GM18858 (cell line): ENCODE measurements around the gene UGGT1.

ENCODE experiments used
- ATAC-seq: cut with Tn5 transposase; IDR thresholded peaks from one replicate; pipeline ENCODE4 v1.9.1; 2021; ENCODE audit not compliant: unreplicated experiment

UGGT1 gene

DNA sequence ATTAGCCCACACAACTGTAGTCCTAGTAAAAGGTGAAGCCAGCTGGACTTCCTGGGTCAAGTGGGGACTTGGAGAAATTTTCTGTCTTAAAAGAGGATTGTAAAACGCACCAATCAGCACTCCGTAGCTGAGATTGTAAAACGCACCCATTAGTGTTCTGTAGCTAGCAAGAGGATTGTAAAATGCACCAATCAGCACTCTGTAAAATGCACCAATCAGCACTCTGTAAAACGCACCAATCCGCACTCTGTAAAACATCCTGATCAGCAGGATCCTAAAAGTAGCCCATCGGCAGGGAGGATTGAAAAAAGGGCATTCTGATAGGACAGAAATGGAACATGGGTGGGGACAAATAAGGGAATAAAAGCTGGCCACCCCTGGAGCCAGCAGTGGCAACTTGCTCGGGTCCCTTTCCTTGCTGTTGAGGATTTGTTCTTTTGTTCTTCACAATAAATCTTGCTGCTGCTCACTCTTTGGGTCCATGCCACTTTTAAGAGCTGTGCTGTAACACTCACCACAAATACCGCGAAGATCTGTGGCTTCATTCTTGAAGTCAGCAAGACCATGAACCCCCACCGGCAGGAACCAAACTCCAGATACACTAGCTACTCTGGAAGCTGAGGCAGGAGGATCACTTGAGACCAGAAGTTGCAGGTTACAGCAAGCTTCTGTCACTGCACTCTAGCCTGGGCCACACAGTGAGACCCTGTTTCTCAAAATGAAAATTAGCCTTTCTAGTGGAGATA lies 125.1 kb downstream of the UGGT1 start:
- no peak for ATAC-seq

DNA sequence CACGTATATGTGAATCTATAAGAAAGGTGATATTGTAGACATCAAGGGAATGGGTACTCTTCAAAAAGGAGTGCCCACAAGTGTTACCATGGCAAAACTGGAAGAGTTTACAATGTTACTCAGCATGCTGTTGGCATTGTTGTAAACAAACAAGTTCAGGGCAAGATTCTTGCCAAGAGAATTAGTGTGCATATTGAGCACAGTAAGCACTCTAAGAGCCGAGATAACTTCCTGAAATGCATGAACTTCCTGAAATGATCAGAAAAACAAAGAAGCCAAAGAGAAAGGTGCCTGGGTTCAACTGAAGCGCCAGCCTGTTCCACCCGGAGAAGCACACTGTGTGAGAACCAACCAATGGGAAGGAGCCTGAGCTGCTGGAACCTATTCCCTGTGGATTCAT lies 126.7 kb downstream of the UGGT1 start:
- no peak for ATAC-seq

DNA sequence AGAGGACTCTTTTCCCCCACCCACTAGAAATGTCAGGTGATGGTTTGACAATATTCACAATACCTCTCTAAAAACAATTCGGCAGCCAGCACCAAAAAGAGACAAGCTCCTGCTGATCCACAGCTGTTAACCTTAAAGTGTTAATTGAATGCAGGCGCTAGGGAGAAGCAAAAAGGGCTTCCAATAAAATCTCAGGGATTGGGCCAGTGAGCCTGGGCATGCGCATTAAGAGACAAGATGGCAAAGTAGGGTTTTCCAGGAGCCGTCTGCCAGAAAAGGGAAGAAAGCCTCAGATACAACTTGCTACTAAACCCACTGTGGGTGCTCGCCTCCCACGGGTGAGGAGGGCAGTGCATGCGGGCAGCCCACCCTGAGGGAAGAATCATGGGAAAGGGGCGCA lies 128.9 kb downstream of the UGGT1 start:
- no peak for ATAC-seq

DNA sequence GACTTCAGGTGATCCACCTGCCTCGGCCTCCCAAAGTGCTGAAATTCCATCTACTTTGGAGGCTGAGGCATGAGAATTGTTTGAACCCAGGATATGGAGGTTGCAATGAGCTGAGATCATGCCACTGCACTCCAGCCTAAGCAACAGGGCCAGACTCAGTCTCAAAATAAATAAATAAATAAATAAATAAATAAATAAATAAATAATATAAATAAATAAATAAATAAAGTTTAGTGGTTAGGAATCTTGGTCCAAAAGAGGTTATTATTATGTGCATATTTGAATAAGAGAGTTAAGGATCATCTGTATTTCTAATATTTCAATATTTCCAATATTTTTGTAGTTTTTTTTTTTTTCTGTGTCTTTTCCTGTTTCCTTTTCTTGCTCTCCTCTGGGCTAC lies 136.9 kb downstream of the UGGT1 start:
- no peak for ATAC-seq

DNA sequence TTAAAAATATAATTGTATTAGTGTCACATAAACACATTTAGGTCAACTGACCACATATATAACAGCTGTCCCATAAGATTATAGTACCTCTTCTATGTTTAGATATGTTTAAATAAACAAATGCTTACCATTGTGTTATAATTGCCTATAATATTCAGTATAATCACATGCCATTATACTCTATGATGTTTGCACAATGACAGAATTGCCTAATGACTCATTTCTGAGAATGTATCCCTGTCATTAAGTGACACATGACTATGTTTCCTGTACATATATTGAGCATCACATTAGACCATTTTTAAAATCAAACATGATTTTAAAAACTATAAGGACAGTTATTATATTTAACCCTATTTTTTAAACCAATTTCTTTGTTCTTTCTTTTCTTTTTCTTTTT lies 137.9 kb downstream of the UGGT1 start:
- no peak for ATAC-seq

DNA sequence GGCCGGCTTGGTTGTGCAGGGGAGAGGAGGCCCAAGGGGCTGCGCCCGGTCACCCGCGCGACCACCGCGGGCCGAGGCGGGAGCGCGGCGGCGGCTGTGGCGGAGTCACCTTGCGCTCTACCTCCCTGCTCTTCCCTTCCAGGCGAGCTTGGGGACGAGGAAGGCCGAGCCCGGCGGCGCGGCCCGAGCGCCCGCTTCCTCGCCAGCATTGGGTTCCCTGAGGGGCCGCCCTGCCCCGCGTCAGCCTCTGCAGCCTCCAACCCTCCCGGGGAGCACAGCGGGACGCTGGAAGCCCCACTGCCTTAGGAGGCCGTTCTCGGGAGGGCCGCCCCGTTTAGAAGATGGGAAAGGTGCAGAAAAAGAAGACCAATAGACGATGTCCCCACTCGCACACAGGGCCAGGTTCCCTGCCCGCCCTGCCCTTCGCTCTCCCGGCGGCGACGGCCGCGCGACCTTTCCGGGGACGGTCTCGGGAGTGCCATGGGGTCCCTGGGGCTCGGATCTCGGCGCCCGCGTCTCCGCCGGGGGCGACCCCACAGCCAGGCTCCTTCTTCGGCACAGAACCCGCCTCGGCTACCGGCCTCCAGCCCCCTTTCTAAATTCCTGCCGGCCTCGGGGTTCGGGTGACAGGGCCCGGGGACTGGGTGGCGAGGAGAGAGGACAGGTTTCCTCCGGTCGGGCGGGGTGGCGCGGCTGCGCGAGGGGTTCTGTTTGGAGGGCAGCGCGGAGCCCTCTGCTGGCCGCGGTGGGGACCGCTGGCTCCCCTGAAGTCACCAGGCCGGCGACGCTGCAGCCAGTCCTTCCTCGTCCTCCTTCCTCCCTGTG lies 142.2 kb downstream of the UGGT1 start:
- peak; percentile 95 for ATAC-seq

DNA sequence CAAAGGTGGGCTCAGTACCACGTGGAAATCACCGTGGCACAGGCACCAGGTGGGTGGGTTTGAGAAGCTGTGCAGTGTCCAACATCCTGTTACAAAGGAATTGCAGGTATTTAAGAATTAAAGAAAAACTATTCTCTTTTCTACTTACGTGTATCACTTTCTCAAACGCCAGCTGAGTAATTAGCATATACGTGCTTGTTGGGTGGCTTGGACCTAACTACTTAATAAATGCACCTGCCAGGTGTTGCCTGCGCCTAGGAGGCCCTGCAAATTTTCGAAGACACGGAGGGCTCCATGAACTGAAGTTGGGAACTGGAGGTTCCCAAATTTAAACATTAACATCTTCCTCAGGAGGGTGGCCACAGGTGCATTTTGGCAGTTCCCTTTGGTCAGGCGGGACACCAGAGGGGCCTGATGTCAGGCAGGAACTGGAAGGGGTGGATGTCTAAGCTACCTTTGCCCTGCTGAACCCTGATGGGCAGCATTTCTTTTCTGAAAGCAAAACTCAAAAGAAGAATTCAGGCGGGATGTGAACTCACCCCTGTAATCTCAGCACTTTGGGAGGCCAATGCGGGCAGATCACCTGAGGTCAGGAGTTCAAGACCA lies 142.9 kb downstream of the UGGT1 start:
- ATAC-seq, result no peak

DNA sequence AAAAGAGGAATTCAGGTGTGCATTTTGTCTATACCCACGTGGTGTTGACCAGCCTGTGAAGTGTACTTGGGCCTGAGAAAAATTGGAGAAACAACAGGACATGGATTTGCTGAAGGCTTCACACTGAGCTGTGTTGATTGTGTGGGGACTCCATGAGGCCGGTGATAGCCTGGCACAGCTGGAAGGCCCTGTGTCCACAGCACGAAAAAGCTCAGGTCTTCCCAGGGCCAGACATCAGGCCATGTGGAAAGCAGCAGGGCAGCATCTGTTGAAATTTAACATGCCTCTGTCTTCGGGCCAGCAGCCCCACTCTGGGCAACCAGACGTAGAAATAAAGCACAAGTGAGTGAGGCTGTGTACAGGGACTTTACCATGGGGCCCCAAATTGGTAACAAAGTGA lies 143.6 kb downstream of the UGGT1 start:
- ATAC-seq, result no peak

DNA sequence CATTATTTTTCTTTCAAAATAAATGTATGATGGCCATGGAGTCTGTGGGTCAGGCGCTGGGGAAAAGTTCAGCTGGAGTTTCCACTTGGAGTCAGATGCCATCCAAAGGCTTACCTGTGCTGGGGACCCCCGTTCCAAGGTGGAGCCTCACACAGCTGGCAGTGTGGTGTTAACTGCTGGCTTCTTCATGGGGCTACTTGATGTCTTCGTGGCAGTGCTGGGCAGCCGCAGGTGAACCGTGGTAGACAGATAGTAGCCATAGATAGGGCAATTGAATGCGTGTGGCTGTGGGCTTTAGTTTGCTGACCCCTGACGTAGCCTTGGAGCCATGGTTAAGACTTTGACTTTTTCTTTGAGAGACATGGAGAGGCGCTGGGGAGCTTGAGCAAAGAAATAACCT lies 144.6 kb downstream of the UGGT1 start:
- no peak for ATAC-seq

DNA sequence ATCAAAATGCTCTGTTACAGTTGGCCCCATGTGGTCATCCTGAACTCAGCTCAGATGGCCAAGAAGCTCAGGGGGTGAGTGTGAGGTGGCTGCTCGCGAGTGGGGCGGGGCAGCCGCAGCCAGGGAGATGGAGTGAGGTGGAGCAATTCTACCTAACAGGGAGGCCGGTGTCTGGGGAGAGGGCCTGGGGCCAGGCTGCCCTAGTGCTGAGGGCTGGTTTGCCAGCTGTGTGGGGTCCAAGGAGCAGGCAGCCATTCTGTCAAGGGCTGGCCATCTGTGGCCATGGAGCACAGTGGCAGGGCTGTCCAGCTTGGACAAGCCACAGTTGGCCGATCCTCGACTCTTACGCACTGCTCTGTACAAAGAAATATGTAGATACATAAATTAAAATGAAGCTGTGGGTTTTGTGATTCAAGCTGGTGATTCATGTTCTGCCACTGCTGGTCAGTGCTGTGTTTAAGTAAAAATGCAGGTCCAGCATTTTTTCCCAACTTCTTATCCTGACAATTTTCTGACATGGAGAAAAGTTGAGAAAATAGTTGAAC lies 145.6 kb downstream of the UGGT1 start:
- ATAC-seq, result no peak

DNA sequence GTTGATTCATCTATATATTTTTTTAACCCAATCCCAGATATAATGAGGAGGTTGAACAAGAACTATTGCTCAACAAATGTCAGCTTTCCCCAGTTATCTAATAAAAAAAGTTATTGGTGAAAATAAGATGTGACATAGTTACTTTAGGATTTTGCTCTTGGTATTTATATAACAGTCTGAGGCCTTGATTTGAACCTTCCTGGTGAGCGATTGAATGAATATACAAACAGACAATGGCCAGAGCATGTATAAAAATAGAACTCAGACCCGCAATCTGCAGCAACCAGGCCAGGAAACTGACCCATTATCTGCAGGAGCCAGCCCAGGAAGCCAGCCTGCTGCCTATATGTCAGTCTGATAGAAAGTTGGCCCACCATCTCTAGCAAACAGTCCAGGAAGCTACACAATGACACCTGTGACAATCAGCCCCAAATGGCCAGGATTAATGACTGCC lies 146.1 kb downstream of the UGGT1 start:
- no peak for ATAC-seq

DNA sequence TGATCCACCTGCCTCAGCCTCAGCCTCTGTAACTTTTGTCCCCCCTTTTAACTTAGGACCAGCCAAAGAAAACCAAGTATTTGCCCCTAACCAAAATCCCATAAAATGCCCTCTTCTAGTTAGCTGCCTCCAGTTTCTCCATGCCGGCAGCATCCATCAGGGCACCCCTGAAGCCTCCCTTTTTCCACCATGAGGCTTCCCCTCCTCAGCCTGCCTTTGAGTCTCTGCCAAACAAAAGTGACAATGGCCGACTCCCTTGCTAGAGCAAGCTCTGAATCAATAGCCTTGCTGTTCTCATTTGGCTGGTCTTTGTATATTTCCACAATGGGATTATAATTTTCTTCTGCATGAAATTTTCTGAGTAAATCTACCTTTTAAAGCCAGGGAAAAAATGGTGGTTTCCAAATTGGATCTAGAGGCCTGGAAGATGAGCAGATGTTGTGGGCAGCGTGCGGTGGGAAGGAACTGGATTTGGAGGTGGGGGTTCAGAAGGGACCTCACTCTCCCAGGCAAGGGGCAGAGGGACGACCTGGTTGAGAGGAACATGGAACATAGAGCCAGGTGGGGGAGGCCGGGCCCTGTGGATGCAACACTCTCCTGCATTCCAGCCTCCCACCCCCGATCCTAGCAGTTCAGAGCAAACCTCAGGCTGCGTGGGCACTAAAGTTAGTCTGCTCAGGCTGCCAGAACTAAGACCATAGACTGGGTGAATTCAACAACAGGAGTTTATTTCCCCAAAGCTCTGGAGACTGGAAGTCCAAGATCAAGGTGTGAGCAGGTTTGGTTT lies 147.1 kb downstream of the UGGT1 start:
- ATAC-seq, result no peak

DNA sequence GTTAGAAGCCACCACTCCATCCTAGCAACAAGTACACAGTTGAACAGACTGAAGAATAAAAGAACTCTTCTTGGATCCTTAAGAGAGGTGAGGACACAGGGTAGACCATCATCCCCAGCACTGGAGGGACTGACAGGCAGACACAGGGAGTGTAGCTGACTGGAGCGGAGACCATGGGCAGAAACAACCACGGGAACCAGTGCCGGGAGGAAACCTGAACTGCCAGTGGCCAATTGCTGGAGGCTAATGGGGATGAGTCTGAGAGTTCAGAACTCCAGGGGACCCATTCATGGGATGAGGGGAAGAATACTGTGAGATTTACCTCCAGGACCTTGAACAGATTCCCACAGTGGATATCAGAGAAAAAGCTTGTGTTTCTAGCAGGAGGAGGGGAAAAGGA lies 150.9 kb downstream of the UGGT1 start:
- ATAC-seq, result no peak
